NCI-H446 treated with DMSO at 0.1 percent for 48 hours (cell line): ENCODE measurements around the gene ATP6V0D1.
"Not testable (repeated sequence)": the region's sequence is repeated elsewhere in the genome, so short reads cannot be mapped to it uniquely, and the experiment has no call there.

Experiments used
- DNase-seq: peaks from one replicate; lab custom pipeline; 2025; lab: John Stamatoyannopoulos, UW

ATP6V0D1 gene

DNA sequence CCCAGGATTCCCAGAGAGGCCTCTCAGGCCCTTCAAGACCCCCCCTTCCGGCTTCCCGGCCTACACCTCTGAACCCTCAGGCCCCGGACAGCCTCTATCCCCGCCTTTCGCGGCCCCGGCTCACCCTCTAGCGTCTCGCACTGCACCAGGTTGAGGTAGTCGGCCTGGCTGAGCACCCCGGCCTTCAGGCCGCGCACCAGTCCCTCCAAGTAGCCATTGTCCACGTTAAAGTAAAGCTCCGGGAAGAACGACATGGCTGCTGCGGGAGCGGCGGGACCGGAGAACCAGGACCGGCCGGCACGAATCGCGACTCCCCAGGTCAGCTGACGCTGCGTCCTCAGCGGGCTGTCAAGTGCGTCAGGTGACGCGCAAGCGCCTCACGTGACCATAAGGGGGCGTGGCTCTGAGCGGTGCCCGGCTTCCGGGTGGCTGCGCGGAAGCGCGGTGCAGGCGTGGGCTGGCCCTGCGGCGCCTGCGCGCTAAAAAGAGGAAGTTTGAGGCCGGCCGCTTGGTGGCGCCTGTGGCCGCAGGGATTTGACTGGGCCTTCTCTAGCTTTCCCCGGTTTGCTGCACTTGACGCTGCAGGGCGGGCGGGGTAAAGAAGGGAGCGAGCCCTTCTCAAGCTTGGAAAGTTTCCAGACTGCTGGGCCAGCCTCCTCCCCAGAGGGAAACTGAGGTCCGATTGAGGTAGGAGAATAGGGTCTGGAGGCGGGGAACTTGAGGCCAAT, at the start of gene ATP6V0D1:
Gene ATP6V0D1 (minus strand): TSS at position 325 of the 728 bp plus-strand sequence. CDS start 71 bp downstream, at position 254.
- DNase-seq, result peak; percentile 82

DNA sequence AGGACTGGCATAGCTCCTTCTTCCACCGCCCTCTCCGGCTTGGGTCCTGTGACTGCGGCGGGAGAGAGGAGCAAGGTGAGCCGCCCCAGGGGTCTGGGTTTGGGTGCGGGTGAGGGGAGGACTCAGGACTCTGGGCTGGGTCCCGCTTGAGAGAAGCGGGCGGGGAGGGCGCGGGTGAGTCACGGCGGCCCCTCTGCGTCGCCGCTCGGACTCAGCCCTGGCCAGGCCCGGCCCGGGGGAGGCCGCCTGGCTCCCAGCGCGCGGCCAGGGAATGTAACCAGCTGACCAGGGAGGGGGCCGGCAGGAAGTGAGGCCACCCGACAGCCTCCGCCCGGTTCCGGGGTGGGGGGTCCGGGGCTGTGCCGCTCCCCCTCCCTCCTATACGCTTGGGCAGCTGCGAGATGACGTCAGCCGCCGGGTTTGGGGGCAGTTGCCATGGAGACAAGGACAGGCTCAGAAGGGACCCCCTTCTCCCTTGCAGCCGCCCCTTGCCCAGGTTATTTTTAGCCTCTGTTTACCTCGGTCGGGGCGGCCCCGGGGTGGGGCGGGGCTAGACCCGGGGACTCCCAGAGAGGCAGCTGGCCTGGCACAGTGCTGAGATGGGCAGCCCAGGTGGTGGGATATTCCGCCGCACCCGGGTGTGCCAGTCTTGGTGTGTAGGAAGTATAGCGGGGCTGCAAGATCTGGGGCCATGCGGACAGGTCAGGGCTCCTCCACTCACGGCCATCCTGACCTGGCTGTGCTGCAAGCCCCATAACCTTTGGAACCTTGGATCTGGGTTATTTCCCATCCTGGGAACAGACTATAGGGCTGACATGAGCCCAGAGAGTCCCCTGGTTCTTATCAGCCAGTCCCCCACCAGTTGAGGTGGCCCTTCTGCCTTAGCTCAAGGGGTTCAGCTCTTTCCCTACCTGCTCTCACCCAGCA, 49.3 kb upstream of the ATP6V0D1 start:
- no peak for DNase-seq

DNA sequence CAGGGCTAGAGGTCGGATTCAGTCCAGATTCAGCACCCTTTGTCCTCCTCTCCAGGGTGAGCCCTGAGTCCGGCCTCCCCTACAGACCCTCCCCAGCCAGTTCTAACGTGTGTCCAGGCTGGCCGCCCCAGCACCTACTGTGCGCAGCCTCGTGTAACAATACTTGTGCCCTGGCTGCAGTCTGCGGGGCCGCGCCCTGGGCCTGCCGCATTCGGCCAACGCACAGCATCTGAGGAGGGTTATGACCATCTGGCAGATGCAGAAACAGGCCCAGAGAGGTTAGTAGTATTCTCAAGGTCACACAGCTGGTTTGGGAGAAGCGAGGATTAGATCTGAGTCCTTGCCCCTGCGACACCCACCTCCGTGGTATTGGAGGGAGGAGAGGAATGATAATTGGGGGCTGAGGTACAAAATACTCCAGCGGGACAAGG, 48.6 kb upstream of the ATP6V0D1 start:
- DNase-seq, result no peak

DNA sequence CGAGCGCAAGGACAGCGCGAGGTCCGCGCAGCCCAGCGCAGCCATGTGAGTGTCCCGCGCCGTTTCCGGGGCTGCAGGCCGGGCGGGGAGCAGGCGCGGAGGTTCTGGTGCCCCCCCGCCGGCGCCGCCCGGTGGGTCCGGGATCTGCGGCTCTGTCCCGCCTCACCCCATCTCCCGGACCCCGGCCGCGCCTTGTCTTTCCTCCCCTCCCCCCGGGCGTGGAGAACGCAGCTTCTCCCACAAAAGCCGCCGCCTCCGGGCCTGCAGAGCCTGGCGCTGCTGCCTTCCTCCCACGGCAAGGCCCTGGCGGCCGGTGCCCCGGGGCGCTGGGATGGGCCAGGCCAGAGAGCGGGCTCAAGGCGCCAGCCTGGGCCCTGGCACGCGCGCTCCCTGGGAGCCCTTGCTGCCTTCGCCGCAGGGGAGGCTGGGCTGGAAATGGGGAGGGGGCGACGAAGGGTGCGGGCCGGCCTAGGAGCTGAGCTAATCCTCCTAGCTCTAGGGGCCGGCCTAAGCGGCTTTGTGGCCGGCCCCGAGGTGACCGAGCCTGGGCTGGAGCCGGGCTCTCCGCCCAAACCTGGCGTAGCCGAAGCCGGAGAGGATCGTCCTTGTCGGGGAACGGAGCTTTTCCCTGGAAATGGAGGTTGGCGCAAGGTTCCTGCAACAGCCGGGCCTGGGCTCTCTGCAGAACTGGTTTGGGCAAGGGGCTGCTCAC, 48.1 kb upstream of the ATP6V0D1 start:
- DNase-seq, result no peak

DNA sequence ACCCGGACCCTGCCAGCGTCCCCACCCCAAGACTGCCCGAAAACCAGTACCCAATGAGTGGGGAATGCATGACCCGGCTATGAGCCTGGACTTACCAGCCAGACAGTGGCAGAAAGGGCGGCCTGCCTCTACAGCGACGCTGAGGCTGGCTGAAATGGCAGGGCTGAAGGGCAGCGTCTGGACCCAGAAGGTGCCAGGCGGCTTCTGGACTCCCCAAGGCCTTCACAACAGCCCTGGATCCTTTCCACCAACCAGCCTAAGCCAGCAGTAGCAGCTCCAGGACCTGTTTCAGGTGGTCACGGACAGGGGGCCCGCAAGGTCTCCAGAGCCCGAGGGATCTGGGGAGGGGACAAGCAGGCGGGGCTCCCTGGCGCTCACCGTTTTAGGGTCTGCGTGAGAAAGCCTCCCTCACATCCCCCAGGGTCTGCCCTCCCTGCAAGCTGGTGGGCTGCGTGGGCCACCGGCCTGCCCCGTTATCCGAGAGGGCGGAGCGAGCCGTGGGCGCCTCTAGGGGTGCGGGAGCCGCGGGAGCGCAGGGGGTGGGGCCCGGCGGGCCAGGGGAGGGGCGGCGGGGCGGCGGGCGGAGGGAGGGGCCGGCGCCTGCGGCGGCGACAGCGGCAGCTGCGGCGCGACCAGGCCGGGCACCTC, 47.4 kb upstream of the ATP6V0D1 start, which contains the start of gene RIPOR1:
Gene RIPOR1 (plus strand): TSS at position 608 of the 648 bp plus-strand sequence. CDS start 9,618 bp downstream, outside the sequence.
- no peak for DNase-seq

DNA sequence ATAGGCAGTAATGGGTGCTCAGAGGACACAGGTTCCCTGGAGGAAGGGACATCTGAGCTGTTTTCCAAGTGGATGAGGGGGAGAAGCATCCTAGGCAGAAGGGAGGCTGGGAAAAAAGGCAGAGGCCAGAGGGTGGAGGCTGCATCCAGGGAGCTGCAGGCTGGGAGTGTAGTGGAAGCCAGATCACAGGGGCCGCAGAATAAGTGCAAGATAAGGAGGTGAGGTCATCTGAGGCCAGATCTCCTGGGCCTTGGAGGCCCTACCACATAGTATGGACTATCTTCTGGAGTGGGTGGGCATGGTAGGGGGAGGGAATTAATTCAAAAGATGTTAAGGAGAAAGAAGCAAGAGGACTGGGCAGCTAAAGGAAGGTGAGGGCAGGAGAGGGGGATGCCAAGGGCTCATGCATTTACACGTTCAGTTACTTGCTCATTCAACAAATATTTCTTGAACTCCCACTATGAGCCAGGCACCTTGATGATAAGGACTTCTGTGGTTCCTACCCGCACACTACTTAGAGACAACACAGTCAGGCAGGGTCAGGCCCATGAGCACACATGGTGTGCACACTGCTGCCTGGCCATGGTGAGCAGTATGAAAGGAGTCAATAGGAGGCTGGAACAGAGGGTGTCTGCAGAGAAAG, 45.3 kb upstream of the ATP6V0D1 start:
- DNase-seq, result no peak

DNA sequence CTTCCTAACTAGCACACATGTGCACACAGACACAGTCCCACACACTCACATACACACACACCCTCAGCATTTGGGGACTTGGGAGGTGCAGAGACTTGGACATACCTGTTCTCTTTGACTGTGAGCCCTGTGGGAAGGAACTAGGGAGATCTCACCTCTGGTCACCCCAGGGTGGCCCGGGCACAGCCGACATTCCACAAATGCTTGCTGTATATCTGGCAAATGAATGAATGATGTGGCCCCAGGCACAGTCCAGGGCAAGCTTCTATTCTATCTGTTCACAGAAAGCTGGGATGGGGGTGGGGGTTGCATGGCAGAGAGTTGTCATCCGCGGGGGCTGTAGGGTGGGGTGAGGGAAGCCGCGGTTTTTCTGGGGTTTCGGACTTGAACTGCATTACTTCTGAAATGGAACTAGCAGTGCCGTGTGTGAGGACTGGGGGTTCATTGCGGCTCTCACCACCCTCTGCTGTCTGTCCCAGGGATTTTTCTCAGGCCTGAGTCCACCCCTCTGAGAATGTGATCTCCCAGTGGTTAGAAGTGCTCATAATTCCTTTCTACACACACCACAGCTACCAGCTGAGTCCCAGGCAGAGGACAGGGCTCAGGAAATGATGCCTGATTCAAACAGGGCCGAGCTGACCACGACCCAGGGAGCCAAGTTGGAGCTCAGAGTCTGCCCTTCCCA, 44.4 kb upstream of the ATP6V0D1 start:
- no peak for DNase-seq

DNA sequence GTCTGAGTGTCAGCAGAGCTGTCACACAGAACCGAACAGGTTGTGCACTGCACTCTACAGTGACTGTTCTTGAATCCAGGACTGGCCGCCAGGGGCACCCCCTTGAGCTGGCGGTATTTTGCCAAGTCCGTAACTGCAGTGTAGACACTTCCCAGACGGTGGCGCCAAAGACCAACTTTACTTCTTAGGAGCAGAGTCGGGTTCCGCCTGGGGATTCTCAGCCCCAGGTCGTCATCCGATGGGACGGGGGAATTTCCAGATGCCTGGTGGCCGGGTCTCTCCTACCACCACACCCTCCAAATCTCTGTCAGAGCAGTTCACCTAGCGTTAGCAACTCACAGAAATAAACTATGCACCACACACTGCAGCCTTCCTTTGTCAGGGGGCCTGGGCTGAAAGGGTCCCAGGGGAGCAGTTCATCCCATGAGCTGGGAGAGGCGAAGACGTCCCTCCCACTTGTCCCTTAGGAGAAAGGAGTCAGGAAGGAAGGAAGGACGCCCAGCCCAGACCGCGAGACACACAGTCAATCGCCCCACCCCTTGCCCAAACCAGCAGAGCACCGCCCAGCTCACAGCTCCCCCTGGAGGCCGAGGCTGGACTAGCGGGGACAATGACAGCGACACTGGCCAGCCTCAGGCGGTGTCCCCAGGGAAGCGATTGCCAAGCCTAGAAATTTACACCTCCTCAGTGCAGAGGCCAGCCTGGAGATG, 40.3 kb upstream of the ATP6V0D1 start:
- DNase-seq, result peak; percentile 61

DNA sequence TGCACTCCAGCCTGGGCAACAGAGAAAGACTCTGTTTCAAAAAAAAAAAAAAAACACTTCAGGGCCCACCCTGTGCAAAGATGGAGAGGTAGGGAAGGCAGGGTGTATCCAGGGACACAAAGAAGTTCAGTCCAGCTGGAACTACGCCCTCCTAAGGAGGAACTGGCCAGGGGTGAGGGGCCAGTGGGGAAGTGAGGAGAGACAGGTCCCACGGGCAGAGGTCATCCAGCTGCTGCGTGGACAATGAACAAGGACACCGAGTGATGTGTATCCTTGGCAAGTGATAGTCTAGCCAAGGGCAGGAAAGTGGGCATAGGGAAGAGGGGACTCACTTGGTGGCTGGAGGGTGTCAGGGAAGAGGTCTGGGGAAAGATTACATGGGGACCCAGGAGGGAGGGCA, 38.3 kb upstream of the ATP6V0D1 start:
- no peak for DNase-seq

DNA sequence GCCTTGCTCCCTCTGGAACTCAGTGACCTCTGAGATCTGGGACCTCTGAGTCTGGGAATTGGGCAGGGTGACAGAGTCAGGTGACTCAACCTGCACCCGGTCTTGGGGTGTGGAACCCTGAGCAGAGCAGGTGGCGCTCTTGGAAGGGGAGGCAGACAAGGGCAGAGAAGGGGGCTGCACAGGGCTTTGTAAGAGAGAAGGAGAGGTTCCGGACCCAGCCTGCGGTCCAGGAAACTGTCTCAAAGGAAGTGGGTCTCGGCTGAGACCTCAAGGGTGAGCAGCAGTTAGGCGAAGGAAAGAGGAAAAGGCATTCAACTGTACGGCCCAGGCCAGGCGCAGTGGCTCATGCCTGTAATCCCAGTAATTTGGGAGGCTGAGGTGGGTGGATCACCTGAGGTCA, 37.7 kb upstream of the ATP6V0D1 start:
- no peak for DNase-seq

DNA sequence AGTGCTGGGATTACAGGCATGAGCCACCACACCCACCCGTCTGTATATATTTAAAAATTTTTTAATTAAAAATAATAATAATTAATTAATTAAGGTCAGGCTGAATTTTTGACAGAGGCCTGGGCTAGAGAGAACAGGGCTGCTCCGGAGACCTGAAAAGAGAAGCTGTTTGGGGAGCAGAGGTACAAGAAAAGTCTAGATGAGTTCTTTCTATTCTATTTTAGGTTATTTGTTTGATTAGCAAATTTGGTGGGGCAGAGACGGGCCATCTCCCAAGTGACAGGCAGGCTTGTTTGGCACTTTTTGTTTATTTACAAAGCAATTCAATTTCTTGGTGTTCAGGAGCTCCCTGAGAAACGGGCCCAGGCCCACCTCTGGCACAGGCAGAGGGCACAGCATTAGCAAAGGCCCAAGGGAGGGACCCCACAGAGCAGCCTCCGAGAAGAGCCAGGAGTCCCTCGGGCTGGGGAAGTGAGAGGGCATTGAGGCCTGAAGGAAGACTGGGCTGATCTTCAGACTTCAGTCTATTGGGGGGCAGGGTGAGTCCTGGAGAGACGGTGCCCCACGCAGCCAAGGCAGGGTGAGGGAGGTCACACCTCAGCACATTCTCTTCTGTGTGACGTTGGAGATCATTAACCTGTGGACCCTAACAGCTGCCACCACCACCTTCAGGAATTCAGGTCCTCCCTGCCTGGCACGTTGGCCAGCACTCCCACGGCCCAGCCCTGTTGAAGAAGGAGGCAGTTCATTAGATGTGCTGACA, 36.9 kb upstream of the ATP6V0D1 start:
- no peak for DNase-seq

DNA sequence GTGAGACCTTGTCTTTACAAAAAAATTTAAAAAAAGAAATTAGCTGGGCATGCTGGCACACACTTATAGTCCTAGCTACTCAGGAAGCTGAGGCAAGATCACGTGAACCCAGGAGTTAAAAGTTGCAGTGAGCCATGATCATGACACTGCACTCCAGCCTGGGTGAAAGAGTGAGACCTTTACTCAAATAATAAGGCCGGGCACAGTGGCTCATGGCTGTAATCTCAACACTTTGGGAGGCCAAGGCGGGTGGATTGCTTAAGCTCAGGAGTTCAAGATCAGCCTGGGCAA, 36.1 kb upstream of the ATP6V0D1 start:
- DNase-seq, result no peak

DNA sequence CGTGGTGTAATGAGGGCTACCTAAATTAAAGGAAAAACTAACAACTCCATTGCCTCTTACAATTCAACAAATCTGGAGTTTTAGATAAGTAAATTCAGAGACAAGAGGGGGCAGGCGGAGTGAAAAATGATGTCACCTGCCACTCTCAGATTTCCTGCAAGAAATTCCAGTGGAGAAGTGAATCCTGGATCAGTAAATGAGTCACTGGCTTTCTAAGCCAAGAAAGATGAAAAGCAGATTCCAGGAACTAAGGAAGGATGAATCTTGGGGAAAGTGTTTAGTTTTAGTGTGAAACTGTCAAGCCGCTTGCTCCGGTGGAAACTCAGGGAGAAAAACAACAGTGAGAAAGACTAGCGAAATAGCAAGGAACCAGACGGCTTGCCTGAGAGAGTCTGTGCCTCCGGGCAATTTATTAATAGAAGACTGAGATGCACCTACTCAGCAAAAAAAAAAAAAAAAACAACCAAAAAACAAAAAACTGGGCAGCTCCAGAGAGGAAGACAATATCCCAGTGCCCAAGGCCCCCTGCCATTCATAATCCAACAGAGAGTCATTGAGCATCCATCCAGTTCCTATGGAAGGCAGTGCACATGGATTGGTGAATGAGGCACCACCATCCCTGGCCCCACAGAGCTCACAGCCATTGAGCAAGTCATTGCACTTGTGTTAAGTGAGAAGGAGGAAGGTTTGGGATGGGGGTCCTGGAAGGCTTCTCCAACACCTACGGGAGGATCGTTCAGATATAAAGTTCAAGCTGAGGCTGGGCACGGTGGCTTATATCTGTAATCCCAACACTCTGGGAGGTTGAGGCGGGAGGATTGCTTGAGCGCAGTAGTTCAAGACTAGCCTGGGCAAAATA, 35.6 kb upstream of the ATP6V0D1 start:
- no peak for DNase-seq

DNA sequence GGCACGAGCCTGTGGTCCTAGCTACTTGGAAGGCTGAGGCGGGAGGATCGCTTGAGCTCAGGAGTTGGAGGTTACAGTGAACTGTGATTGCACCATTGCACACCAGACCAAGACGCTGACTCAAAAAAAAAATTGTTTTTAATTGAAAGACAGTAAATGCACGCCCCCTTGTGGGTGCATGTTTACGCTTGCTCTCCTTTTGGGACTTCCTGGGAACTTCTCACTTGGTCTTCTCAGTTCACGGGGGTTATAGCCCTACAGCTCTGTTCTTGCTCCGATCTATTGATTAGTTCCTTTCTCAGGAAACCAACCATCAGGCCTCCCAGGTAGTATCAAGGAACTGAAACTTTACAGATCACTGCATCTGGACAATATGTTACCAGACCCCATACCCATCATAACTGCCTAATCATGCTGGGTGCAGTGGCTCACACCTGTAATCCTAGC, 33.4 kb upstream of the ATP6V0D1 start:
- peak; percentile 51 for DNase-seq

DNA sequence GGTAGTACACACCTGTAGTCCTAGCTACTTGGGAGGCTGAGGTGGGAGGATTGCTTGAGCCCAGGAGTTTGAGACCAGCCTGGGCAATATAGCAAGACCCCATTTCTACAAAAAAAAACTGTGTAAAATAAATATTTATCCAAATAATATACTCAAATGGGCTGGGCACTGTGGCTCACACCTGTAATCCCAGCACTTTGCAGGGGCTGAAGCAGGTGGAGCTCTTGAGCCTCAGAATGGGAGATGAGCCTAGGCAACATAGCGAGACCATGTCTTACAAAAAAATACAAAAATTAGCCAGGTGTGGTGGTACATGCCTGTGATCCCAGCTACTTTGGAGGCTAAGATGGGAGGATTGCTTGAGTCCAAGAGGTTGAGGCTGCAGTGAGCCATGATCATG, 32.9 kb upstream of the ATP6V0D1 start:
- not testable (repeated sequence) for DNase-seq

DNA sequence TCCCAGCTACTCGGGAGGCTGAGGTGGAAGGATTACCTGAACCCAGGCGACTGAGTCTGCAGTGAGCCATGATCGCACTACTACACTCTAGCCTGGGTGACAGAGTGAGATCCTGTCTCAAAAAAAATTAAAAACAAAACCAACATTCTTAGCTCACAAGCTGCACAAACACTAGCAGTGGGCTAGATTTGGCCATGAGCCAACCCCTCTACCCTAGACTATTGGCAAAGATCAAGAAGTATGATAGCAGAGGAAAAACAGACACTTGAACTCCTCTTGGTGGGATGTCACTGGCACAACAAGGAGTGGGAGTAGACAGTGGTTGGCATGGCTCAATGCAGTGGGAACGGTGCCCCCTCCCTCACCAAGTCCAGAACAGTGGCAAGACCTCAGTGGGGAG, 28.1 kb upstream of the ATP6V0D1 start:
- DNase-seq, result no peak

DNA sequence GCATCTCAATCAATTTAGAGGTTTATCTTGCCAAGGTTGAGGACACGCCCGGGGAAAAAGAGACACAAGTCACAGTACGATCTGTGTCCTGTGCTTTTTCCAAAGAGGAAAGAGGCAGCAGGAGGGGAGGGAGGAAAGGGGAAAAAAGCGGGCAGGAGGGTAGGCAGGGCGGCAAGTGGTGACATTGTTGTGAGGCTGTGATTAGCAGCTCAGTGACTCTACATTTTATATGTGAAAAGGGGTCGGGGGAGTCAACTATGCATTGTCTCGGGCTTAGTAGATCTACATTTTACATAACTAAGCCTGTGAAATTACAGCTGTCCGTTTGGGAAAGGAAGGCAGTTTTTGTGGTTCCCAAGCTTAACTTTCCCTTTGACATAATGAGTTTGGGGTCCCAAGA, 25.5 kb upstream of the ATP6V0D1 start:
- DNase-seq, result no peak
